ENCODE data around the gene XPO4.
"Not testable (repeated sequence)": the region's sequence is repeated elsewhere in the genome, so short reads cannot be mapped to it uniquely, and the experiment has no call there.

The XPO4 gene

GRCh38 chr13:20890540-20890939 is 12.0 kb downstream of the XPO4 start:
- DNase-seq (ENCODE audit: low spot score), result not testable (repeated sequence)

GRCh38 chr13:20882206-20882605 is 20.3 kb downstream of the XPO4 start:
- DNase-seq (ENCODE audit: low spot score), result no peak

- DNase-seq (ENCODE audit: low spot score), result no peak
These were observed 24.6 kb downstream of the XPO4 start for GRCh38 chr13:20877902-20878301.

- DNase-seq (ENCODE audit: low spot score), result not testable (repeated sequence)
These were observed 25.7 kb downstream of the XPO4 start for GRCh38 chr13:20876802-20877201.

GRCh38 chr13:20874439-20874838 is 28.1 kb downstream of the XPO4 start:
- DNase-seq (ENCODE audit: low spot score), result not testable (repeated sequence)

- no peak for DNase-seq (ENCODE audit: low spot score)
These were observed 29.2 kb downstream of the XPO4 start for GRCh38 chr13:20873348-20873747.

- no peak for DNase-seq (ENCODE audit: low spot score)
These were observed 31.7 kb downstream of the XPO4 start for GRCh38 chr13:20870829-20871228.

GRCh38 chr13:20869540-20869939 is 33.0 kb downstream of the XPO4 start:
- peak; percentile 46 for DNase-seq (ENCODE audit: low spot score)

GRCh38 chr13:20867408-20867807 is 35.1 kb downstream of the XPO4 start:
- no peak for DNase-seq (ENCODE audit: low spot score)

GRCh38 chr13:20861666-20862065 is 40.9 kb downstream of the XPO4 start:
- not testable (repeated sequence) for DNase-seq (ENCODE audit: low spot score)

GRCh38 chr13:20860844-20861243 is 41.7 kb downstream of the XPO4 start:
- no peak for DNase-seq (ENCODE audit: low spot score)

GRCh38 chr13:20856650-20857049 is 45.9 kb downstream of the XPO4 start:
- DNase-seq (ENCODE audit: low spot score), result no peak

GRCh38 chr13:20851844-20852402 is 50.6 kb downstream of the XPO4 start:
- no peak for DNase-seq (ENCODE audit: low spot score)

GRCh38 chr13:20848944-20849343 is 53.6 kb downstream of the XPO4 start:
- DNase-seq (ENCODE audit: low spot score), result no peak

GRCh38 chr13:20848203-20848602 is 54.3 kb downstream of the XPO4 start:
- no peak for DNase-seq (ENCODE audit: low spot score)

- DNase-seq (ENCODE audit: low spot score), result no peak
These were observed 55.2 kb downstream of the XPO4 start for GRCh38 chr13:20847296-20847695.

- DNase-seq (ENCODE audit: low spot score), result no peak
These were observed 59.4 kb downstream of the XPO4 start for GRCh38 chr13:20843166-20843565.

GRCh38 chr13:20840568-20840967 is 62.0 kb downstream of the XPO4 start:
- no peak for DNase-seq (ENCODE audit: low spot score)

GRCh38 chr13:20833900-20834679 is 68.5 kb downstream of the XPO4 start:
- DNase-seq (ENCODE audit: low spot score), result no peak

- DNase-seq (ENCODE audit: low spot score), result no peak
These were observed 69.7 kb downstream of the XPO4 start for GRCh38 chr13:20832861-20833260.

- DNase-seq (ENCODE audit: low spot score), result no peak
These were observed 70.6 kb downstream of the XPO4 start for GRCh38 chr13:20831933-20832332.

- no peak for DNase-seq (ENCODE audit: low spot score)
These were observed 71.3 kb downstream of the XPO4 start for GRCh38 chr13:20831254-20831653.

GRCh38 chr13:20828539-20829364 is 73.8 kb downstream of the XPO4 start:
- DNase-seq (ENCODE audit: low spot score), result peak; percentile 84

Data from hematopoietic multipotent progenitor cell treated with erythropoietin and hydrocortisone succinate and interleukin-3 and kit ligand, for 17 days (in vitro differentiated cells).